OCI-LY7 (cell line): Measurements from ENCODE around the gene UHRF1. TPM values are rescaled to one million over a fixed set of nuclear protein-coding genes. Genes with fewer than 3 reads are reported as not detected.

ENCODE experiments used
- BruUV-seq: library from RNA; stranded (reverse); fragments of 400-500 nt; replicated peaks from 2 replicates; lab custom pipeline; 2021; lab: Mats Ljungman, UMichigan
- CTCF ChIA-PET: fragments of 300-600 bp; sonication (Branson Sonifier 250); formaldehyde crosslinking; loops from one replicate; lab custom pipeline; 2022; ENCODE audit warnings: antibody characterized with exemption; ENCODE audit not compliant: unreplicated experiment; lab: Charles Lee
- POLR2A ChIA-PET: fragments of 300-600 bp; sonication (Branson Sonifier 250); formaldehyde crosslinking; loops from one replicate; lab custom pipeline; 2022; ENCODE audit warnings: antibody characterized with exemption; lab: Charles Lee
- DNase-seq: peaks from one replicate; pipeline ENCODE4 v3.0.0-alpha.2; 2015; ENCODE audit warnings: low spot score
- H2AFZ ChIP-seq: fragments of 200-600 bp; sonication (generic), shearing (Covaris generic); 2 replicates; pipeline ENCODE4 v1.6.1; 2014; ENCODE audit warnings: mild to moderate bottlenecking, antibody characterized with exemption, low read length, moderate library complexity
- H3K27ac ChIP-seq: fragments of 200-600 bp; sonication (generic); 2 replicates; pipeline ENCODE4 v1.5.1; 2014; ENCODE audit warnings: mixed run types, low read depth, mild to moderate bottlenecking, moderate library complexity, low read length, inconsistent platforms; ENCODE audit not compliant: poor library complexity, severe bottlenecking
- H3K36me3 ChIP-seq: fragments of 200-600 bp; sonication (generic); 2 replicates; pipeline ENCODE4 v1.6.1; 2014; ENCODE audit warnings: mild to moderate bottlenecking, antibody characterized with exemption, low read length, moderate library complexity, mixed read lengths; ENCODE audit not compliant: insufficient read depth
- H3K4me1 ChIP-seq: fragments of 200-600 bp; sonication (generic); 2 replicates; pipeline ENCODE4 v1.5.1; 2014; ENCODE audit warnings: mild to moderate bottlenecking, low read length; ENCODE audit not compliant: insufficient read depth, poor library complexity, severe bottlenecking
- H3K4me2 ChIP-seq: fragments of 200-600 bp; sonication (generic); 2 replicates; pipeline ENCODE4 v1.6.1; 2014; ENCODE audit warnings: mild to moderate bottlenecking, low read length
- H3K4me3 ChIP-seq: fragments of 200-600 bp; sonication (generic); 2 replicates; pipeline ENCODE4 v1.5.1; 2014; ENCODE audit warnings: mild to moderate bottlenecking, low read depth, low read length; ENCODE audit not compliant: poor library complexity, severe bottlenecking
- H3K79me2 ChIP-seq: fragments of 200-600 bp; sonication (generic); 2 replicates; pipeline ENCODE4 v1.6.1; 2016; ENCODE audit warnings: low read depth, mild to moderate bottlenecking, low read length, moderate library complexity, mixed read lengths; ENCODE audit not compliant: insufficient read depth
- H3K9me2 ChIP-seq: fragments of 200-600 bp; sonication (generic); 2 replicates; pipeline ENCODE4 v1.6.1; 2016; ENCODE audit warnings: mild to moderate bottlenecking, low read length, mixed read lengths; ENCODE audit not compliant: insufficient read depth
- H3K9me3 ChIP-seq: fragments of 200-600 bp; sonication (generic); 2 replicates; pipeline ENCODE4 v1.6.1; 2014; ENCODE audit warnings: mild to moderate bottlenecking, mixed run types, low read length, mixed read lengths
- H4K20me1 ChIP-seq: fragments of 200-600 bp; sonication (generic); 2 replicates; pipeline ENCODE4 v1.6.1; 2014; ENCODE audit warnings: mild to moderate bottlenecking, antibody characterized with exemption, low read length, moderate library complexity, mixed read lengths; ENCODE audit not compliant: insufficient read depth
- EZH2phosphoT487 ChIP-seq: fragments of 200-600 bp; sonication (generic); IDR thresholded peaks from 2 replicates; pipeline ENCODE4 v1.6.1; 2018; ENCODE audit warnings: low read depth, borderline replicate concordance, mild to moderate bottlenecking, mixed run types, antibody characterized with exemption, low read length, moderate library complexity, mixed read lengths
- intact Hi-C: fragments of 100-400 bp; cut with micrococcal nuclease; formaldehyde crosslinking; loops from one replicate; pipeline ENCODE4 v1.10.0; 2022; ENCODE audit not compliant: unreplicated experiment
- total RNA-seq, 2 experiments: library from RNA; depleted of rRNA in 1 of 2; stranded (reverse); fragments of >200 nt in 1 of 2; shearing (Covaris generic) in 1 of 2; gene quantifications; 2 replicates each; pipeline ENCODE4 v1.2.3, GENCODE V29; 2014 to 2022
- TF ChIP-seq, protein P1 (sequence below): fragments of 200-600 bp; sonication (generic); conservative IDR thresholded peaks from 2 replicates; pipeline ENCODE4 v1.5.1; 2014; ENCODE audit warnings: mild to moderate bottlenecking, antibody characterized with exemption, low read length, moderate library complexity, mixed read lengths

Gene UHRF1
- total RNA-seq, 2 experiments from 2014 or later = 141 to 186 TPM

DNA sequence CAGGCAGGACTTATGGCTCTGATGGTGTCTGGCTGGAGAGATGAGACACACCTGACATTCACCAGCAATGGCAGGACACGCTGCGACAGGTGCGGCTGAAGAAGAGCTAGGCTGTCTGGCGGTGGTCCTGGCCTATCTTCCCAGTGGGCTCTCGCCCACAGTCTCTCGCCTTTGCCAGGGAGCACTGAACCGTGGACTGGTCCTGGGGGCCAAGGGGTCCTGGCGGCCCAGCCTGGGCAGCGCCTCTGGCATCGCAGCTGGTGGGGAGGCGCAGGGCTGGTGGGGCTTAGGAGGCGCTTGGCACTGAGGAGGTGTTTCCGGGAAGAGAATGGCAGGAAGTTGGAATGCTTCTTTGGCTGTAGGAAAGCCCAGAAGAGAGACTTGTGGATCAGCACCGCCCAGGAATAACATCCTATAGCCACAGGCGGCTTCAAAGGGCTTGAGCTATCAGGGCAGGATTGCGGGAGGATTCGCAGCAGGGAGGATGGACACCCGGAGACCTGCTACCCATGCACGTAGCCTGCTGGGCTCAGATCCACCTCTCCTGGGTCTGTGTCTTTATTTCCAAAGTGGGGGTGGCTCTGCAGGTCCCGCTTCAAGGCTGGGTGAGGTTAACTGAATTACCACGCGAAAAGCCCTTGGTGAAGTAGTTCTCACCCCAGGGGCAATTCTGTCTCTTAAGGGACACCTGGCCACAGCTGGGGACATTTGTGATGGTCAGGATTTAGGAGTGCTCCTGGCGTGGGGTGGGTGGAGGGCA is 74.2 kb downstream of the UHRF1 start:
- H3K79me2 ChIP-seq = no peaks in the 10 kb centered on the region
- TF ChIP-seq, protein P1, sequence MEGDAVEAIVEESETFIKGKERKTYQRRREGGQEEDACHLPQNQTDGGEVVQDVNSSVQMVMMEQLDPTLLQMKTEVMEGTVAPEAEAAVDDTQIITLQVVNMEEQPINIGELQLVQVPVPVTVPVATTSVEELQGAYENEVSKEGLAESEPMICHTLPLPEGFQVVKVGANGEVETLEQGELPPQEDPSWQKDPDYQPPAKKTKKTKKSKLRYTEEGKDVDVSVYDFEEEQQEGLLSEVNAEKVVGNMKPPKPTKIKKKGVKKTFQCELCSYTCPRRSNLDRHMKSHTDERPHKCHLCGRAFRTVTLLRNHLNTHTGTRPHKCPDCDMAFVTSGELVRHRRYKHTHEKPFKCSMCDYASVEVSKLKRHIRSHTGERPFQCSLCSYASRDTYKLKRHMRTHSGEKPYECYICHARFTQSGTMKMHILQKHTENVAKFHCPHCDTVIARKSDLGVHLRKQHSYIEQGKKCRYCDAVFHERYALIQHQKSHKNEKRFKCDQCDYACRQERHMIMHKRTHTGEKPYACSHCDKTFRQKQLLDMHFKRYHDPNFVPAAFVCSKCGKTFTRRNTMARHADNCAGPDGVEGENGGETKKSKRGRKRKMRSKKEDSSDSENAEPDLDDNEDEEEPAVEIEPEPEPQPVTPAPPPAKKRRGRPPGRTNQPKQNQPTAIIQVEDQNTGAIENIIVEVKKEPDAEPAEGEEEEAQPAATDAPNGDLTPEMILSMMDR = no peak
- no peak for TF ChIP-seq EZH2phosphoT487
- DNase-seq = no peak
- no peaks in the 10 kb centered on the region for H3K9me2 ChIP-seq
- ChIA-PET CTCF (no interaction called here), POLR2A (no interaction called here)
- no peak overlapping the region for H3K4me2 ChIP-seq
- H3K27ac ChIP-seq = no peak overlapping the region
- H3K4me3 ChIP-seq = no peak overlapping the region
- no peaks in the 10 kb centered on the region for H3K36me3 ChIP-seq
- no peaks in the 10 kb centered on the region for H3K9me3 ChIP-seq
- no peak overlapping the region for H2AFZ ChIP-seq
- intact Hi-C loops = no loop called here
- peaks cover 22% of the 10 kb centered on the region for H3K4me1 ChIP-seq
- BruUV-seq = no TSS peak
- no peaks in the 10 kb centered on the region for H4K20me1 ChIP-seq

DNA sequence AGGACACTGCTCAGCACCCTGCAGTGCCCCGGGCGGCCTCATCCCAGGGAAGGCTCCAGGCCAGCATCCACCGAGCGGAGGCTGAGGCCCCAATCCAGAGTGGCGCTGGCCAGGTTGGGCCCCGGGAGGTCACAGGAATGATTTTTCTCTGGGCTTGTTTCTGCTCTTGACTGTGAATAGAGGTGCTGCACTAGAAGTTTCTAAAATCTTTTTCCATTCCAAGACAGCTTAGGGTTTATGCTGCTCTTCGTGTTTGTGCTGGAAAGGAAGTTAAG is 74.7 kb downstream of the UHRF1 start:
- Histone ChIP-seq H3K4me1 (peaks cover 19% of the 10 kb centered on the region), H3K79me2 (no peaks in the 10 kb centered on the region), H3K27ac (no peak overlapping the region), H3K4me3 (no peak overlapping the region), H4K20me1 (no peaks in the 10 kb centered on the region), H3K9me3 (no peaks in the 10 kb centered on the region), H3K9me2 (no peaks in the 10 kb centered on the region), H3K36me3 (no peaks in the 10 kb centered on the region), H2AFZ (no peak overlapping the region), H3K4me2 (no peak overlapping the region)
- TF ChIP-seq EZH2phosphoT487 = no peak
- TF ChIP-seq, protein P1 = no peak
- ChIA-PET POLR2A (no interaction called here), CTCF (no interaction called here)
- intact Hi-C loops = no loop called here
- BruUV-seq = no TSS peak
- no peak for DNase-seq

DNA sequence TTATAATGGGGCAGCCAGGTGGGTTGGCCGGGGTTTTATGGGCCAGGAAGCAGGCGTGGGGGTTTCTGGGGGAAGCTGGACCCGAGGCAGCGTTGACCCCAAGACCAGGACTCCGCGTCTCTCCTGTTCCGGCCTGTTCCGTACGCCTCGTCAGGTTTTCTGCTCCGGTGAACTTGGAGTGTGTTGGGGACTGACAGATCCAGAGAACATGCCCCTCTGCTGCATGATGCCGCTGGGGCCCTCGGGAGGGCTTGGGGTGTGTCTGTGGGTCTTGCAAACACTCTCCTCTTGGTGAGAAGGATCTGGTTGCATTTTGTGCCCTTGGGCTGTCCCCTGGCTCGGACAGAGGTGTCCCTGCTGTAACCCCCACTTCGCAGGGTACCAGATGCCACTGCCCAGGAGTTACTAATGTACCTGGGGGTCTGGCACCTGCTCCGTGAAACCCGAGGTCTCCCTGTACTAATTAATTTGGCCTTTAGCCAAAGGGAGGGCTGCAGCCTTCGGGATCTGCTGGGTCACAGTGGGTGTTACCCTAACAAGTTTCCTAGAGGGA is 75.2 kb downstream of the UHRF1 start:
- H3K27ac ChIP-seq = no peak overlapping the region
- intact Hi-C loops = no loop called here
- ChIA-PET POLR2A (no interaction called here), CTCF (no interaction called here)
- DNase-seq = no peak
- peaks cover 15% of the 10 kb centered on the region for H3K4me1 ChIP-seq
- no peak overlapping the region for H3K4me3 ChIP-seq
- H3K79me2 ChIP-seq = no peaks in the 10 kb centered on the region
- no peak for TF ChIP-seq EZH2phosphoT487
- TF ChIP-seq, protein P1 = no peak
- BruUV-seq = no TSS peak
- H3K4me2 ChIP-seq = no peak overlapping the region
- no peaks in the 10 kb centered on the region for H3K9me2 ChIP-seq
- H2AFZ ChIP-seq = no peak overlapping the region
- H4K20me1 ChIP-seq = no peaks in the 10 kb centered on the region
- H3K9me3 ChIP-seq = no peaks in the 10 kb centered on the region
- no peaks in the 10 kb centered on the region for H3K36me3 ChIP-seq
